NCI-H69 (cell line): ENCODE measurements around the gene GREM2.

Source experiments
- DNase-seq: peaks from one replicate; lab custom pipeline; 2025; lab: John Stamatoyannopoulos, UW

The GREM2 gene

GRCh38 chr1:240455228-240455821, 156.6 kb downstream of the GREM2 start:
- DNase-seq: peak; percentile 41

- no peak for DNase-seq
Observed at GRCh38 chr1:240445369-240445768, 166.6 kb downstream of the GREM2 start.

GRCh38 chr1:240441669-240442068, 170.3 kb downstream of the GREM2 start:
- DNase-seq: no peak
